ENCODE results near the gene DNAH1. TPM values are rescaled to one million over a fixed set of nuclear protein-coding genes. Genes with fewer than 3 reads are reported as not detected.

DNAH1 gene
- total RNA-seq, 1 experiment from 2014 or later = 5.9 TPM

DNA sequence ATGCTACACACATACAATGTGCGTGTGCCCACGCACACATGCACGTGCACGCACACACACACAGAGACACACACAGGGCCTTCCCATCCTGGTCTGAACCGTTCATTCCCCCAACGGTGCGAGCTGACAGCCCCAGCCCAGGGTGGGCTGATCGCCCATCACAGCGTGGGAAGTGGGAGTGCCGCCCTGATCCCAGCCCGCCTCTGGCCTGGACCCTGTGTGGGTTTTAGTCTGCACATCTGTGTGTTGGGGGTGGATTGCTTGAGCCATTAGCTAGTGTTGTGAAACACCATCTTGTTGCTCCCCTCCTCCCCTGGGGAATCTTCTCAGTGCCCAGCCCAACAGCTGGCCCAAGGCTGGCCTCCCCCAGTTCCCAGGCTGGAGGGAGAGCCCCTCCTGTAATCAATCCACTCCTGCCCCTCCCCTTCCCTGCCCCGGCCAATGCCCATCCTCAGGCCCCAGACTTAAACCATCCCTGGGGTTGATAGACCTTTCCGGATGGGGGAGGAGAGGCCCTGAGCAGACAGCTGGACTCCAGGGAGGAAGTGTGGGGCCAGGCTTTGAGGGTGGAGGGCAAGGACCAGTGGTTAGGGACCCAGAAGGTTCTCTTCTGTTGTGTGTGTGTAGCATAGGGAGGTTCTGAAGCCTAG lies 120.5 kb downstream of the DNAH1 start:
- H3K4me3 ChIP-seq = no peak overlapping the region
- CTCF ChIA-PET = no interaction called here
- H3K27ac ChIP-seq = no peak overlapping the region
- H3K4me1 ChIP-seq (replicated peaks; ENCODE audit: insufficient read depth) = peaks cover 9% of the 10 kb centered on the region; the same call in 1 of the 2 replicates
- H4K20me1 ChIP-seq (ENCODE audit: insufficient read depth) = no peaks in the 10 kb centered on the region
- POLR2A ChIA-PET (ENCODE audit: unreplicated experiment) = no interaction called here
- no peaks in the 10 kb centered on the region for H3K79me2 ChIP-seq (ENCODE audit: low read depth)
- intact Hi-C loops (cut with micrococcal nuclease; ENCODE audit: unreplicated experiment) = no loop called here
- H3K9me3 ChIP-seq (ENCODE audit: insufficient read depth, low read depth) = no peaks in the 10 kb centered on the region
- DNase-seq = no peak
- H3K4me2 ChIP-seq = no peak overlapping the region
- no TSS peak for BruUV-seq (replicated peaks)
- H3K36me3 ChIP-seq (ENCODE audit: low read depth) = no peaks in the 10 kb centered on the region
- H3F3A ChIP-seq (ENCODE audit: insufficient read depth, low read depth) = no peaks in the 10 kb centered on the region
- TF ChIP-seq CTCF (conservative IDR thresholded peaks at IDR 0.05) = no peak
- no peaks in the 10 kb centered on the region for H3K27me3 ChIP-seq (ENCODE audit: insufficient read depth, low read depth)
- H2AFZ ChIP-seq = no peak overlapping the region
- no peaks in the 10 kb centered on the region for H3K9me2 ChIP-seq (ENCODE audit: insufficient read depth)

- CTCF ChIA-PET = no interaction called here
- H2AFZ ChIP-seq = no peak overlapping the region
Observed at GRCh38 chr3:52437326-52438103, 121.4 kb downstream of the DNAH1 start.

GRCh38 chr3:52438104-52438376 lies 121.9 kb downstream of the DNAH1 start:
- H3K4me2 ChIP-seq = no peak overlapping the region
- intact Hi-C loops (cut with micrococcal nuclease; ENCODE audit: unreplicated experiment) = no loop called here
- H3K4me3 ChIP-seq = no peak overlapping the region

More at GRCh38 chr3:52437326-52438103, 121.4 kb downstream of the DNAH1 start:
- H3K36me3 ChIP-seq (ENCODE audit: low read depth) = no peaks in the 10 kb centered on the region
- DNase-seq = no peak
- H3K27me3 ChIP-seq (ENCODE audit: insufficient read depth, low read depth) = no peaks in the 10 kb centered on the region
- no peak overlapping the region for H3K4me3 ChIP-seq
- intact Hi-C loops (cut with micrococcal nuclease; ENCODE audit: unreplicated experiment) = no loop called here
- H3K79me2 ChIP-seq (ENCODE audit: low read depth) = no peaks in the 10 kb centered on the region
- TF ChIP-seq CTCF (conservative IDR thresholded peaks at IDR 0.05) (no peak), EZH2 (IDR thresholded peaks at IDR 0.05; ENCODE audit: low read depth) (no peak)
- POLR2A ChIA-PET (ENCODE audit: unreplicated experiment) = no interaction called here
- H3K9me3 ChIP-seq (ENCODE audit: insufficient read depth, low read depth) = no peaks in the 10 kb centered on the region
- H3K4me1 ChIP-seq (replicated peaks; ENCODE audit: insufficient read depth) = peaks cover 6% of the 10 kb centered on the region; the same call in 1 of the 2 replicates
- no TSS peak for BruUV-seq (replicated peaks)
- H3K4me2 ChIP-seq = no peak overlapping the region
- no peaks in the 10 kb centered on the region for H3F3A ChIP-seq (ENCODE audit: insufficient read depth, low read depth)
- no peaks in the 10 kb centered on the region for H3K9me2 ChIP-seq (ENCODE audit: insufficient read depth)
- H3K27ac ChIP-seq = no peak overlapping the region
- H4K20me1 ChIP-seq (ENCODE audit: insufficient read depth) = no peaks in the 10 kb centered on the region

More at GRCh38 chr3:52438104-52438376, 121.9 kb downstream of the DNAH1 start:
- no TSS peak for BruUV-seq (replicated peaks)
- H3K9me3 ChIP-seq (ENCODE audit: insufficient read depth, low read depth) = no peaks in the 10 kb centered on the region
- no peak overlapping the region for H2AFZ ChIP-seq
- peaks cover 3% of the 10 kb centered on the region; the same call in 1 of the 2 replicates for H3K4me1 ChIP-seq (replicated peaks; ENCODE audit: insufficient read depth)
- TF ChIP-seq CTCF (conservative IDR thresholded peaks at IDR 0.05) (no peak), EZH2 (IDR thresholded peaks at IDR 0.05; ENCODE audit: low read depth) (no peak)
- H4K20me1 ChIP-seq (ENCODE audit: insufficient read depth) = no peaks in the 10 kb centered on the region
- H3K27me3 ChIP-seq (ENCODE audit: insufficient read depth, low read depth) = no peaks in the 10 kb centered on the region
- no peaks in the 10 kb centered on the region for H3F3A ChIP-seq (ENCODE audit: insufficient read depth, low read depth)
- no peaks in the 10 kb centered on the region for H3K79me2 ChIP-seq (ENCODE audit: low read depth)
- ChIA-PET CTCF (no interaction called here), POLR2A (ENCODE audit: unreplicated experiment) (no interaction called here)
- no peaks in the 10 kb centered on the region for H3K9me2 ChIP-seq (ENCODE audit: insufficient read depth)
- no peak overlapping the region for H3K27ac ChIP-seq
- no peaks in the 10 kb centered on the region for H3K36me3 ChIP-seq (ENCODE audit: low read depth)
- no peak for DNase-seq

Data from PC-9 (cell line).